Measurements from ENCODE around the gene RNU1-1. TPM values are rescaled to one million over a fixed set of nuclear protein-coding genes. Genes with fewer than 3 reads are reported as not detected.

RNU1-1 gene
- total and polyA plus RNA-seq, 10 of the 15 experiments (the other 5 are each of a cell fraction or from before 2014, with no cell fraction given) = under 0.01 to 20,946 (median 4.7) TPM; not detected in 2

DNA sequence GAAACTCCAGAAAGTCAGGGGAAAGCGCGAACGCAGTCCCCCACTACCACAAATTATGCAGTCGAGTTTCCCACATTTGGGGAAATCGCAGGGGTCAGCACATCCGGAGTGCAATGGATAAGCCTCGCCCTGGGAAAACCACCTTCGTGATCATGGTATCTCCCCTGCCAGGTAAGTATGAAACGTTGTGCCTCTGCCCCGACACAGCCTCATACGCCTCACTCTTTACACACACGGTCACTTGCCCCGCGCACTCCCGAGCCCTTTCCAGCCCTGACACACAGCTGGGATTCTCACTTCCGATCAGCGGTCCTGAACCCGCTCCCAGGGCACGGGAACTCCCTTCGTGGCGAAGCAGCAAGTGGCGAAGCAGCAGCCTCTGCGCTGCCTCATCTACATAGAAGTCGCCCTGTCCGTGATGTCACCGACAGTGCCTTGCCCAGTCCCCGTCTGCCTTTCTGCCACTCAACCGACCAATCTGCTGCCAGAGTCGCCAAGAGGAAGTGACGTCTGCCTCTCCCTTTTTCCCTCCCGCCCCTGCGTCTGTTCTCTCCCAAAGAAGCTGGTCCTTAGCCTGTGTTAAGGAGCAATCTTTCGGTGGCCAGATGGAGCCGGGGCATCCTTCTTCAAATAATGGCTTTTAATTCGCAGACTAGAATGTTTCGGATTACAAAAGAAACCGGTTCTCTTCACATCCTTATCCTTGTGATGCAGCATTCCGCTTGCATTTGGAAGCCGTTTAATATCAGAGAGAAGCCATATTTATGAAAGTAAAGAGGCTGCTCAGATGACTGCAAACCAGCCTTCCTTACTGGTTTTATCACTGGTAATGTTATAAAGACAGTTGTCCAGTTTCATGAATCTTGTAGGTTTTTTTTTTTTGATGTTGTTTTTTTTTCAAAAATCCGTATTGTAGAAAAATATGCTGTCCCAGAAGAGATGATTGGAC, at the start of gene RNU1-1 (continued):
- TF ChIP-seq, protein P1, sequence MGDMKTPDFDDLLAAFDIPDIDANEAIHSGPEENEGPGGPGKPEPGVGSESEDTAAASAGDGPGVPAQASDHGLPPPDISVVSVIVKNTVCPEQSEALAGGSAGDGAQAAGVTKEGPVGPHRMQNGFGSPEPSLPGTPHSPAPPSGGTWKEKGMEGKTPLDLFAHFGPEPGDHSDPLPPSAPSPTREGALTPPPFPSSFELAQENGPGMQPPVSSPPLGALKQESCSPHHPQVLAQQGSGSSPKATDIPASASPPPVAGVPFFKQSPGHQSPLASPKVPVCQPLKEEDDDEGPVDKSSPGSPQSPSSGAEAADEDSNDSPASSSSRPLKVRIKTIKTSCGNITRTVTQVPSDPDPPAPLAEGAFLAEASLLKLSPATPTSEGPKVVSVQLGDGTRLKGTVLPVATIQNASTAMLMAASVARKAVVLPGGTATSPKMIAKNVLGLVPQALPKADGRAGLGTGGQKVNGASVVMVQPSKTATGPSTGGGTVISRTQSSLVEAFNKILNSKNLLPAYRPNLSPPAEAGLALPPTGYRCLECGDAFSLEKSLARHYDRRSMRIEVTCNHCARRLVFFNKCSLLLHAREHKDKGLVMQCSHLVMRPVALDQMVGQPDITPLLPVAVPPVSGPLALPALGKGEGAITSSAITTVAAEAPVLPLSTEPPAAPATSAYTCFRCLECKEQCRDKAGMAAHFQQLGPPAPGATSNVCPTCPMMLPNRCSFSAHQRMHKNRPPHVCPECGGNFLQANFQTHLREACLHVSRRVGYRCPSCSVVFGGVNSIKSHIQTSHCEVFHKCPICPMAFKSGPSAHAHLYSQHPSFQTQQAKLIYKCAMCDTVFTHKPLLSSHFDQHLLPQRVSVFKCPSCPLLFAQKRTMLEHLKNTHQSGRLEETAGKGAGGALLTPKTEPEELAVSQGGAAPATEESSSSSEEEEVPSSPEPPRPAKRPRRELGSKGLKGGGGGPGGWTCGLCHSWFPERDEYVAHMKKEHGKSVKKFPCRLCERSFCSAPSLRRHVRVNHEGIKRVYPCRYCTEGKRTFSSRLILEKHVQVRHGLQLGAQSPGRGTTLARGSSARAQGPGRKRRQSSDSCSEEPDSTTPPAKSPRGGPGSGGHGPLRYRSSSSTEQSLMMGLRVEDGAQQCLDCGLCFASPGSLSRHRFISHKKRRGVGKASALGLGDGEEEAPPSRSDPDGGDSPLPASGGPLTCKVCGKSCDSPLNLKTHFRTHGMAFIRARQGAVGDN (IDR thresholded peaks at IDR 0.05) = peak; percentile 92
- 0 out of 2 replicates have a peak, but pooled peaks have one; percentile 25 for TF ChIP-seq HCFC1 (IDR thresholded peaks at IDR 0.05; ENCODE audit: low read length)
- peak; percentile 80; the same call in 1 of the 3 replicates for TF ChIP-seq POU2F2 (IDR thresholded peaks at IDR 0.05; ENCODE audit: borderline replicate concordance, low read depth, low read length)
- TF ChIP-seq RELA (IDR thresholded peaks at IDR 0.05; ENCODE audit: borderline replicate concordance, partially characterized antibody) = peak; percentile 66
- TF ChIP-seq CREB1 (IDR thresholded peaks at IDR 0.05; ENCODE audit: low read depth) = peak; percentile 53
- peak; percentile 42 for TF ChIP-seq SP1 (IDR thresholded peaks at IDR 0.05; ENCODE audit: low read depth, low read length)
- peak; percentile 94 for TF ChIP-seq TARDBP (IDR thresholded peaks at IDR 0.05; ENCODE audit: borderline replicate concordance)
- 0 out of 2 replicates have a peak, but pooled peaks have one; percentile 52 for TF ChIP-seq LARP7 (IDR thresholded peaks at IDR 0.05)
- TF ChIP-seq TCF12 (IDR thresholded peaks at IDR 0.05; ENCODE audit: low read depth, low read length) = peak; percentile 51
- peak; percentile 99 for TF ChIP-seq ZBED1 (IDR thresholded peaks at IDR 0.05; ENCODE audit: borderline replicate concordance)
- peak; percentile 59; the same call in 1 of the 2 replicates for TF ChIP-seq PAX5 (IDR thresholded peaks at IDR 0.05; ENCODE audit: borderline replicate concordance, low read depth, low read length)
- TF ChIP-seq POLR2A (IDR thresholded peaks at IDR 0.05; ENCODE audit: low read depth, low read length) = peak; percentile 46; the same call in 1 of the 2 replicates
- TF ChIP-seq, protein P2, sequence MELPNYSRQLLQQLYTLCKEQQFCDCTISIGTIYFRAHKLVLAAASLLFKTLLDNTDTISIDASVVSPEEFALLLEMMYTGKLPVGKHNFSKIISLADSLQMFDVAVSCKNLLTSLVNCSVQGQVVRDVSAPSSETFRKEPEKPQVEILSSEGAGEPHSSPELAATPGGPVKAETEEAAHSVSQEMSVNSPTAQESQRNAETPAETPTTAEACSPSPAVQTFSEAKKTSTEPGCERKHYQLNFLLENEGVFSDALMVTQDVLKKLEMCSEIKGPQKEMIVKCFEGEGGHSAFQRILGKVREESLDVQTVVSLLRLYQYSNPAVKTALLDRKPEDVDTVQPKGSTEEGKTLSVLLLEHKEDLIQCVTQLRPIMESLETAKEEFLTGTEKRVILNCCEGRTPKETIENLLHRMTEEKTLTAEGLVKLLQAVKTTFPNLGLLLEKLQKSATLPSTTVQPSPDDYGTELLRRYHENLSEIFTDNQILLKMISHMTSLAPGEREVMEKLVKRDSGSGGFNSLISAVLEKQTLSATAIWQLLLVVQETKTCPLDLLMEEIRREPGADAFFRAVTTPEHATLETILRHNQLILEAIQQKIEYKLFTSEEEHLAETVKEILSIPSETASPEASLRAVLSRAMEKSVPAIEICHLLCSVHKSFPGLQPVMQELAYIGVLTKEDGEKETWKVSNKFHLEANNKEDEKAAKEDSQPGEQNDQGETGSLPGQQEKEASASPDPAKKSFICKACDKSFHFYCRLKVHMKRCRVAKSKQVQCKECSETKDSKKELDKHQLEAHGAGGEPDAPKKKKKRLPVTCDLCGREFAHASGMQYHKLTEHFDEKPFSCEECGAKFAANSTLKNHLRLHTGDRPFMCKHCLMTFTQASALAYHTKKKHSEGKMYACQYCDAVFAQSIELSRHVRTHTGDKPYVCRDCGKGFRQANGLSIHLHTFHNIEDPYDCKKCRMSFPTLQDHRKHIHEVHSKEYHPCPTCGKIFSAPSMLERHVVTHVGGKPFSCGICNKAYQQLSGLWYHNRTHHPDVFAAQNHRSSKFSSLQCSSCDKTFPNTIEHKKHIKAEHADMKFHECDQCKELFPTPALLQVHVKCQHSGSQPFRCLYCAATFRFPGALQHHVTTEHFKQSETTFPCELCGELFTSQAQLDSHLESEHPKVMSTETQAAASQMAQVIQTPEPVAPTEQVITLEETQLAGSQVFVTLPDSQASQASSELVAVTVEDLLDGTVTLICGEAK (IDR thresholded peaks at IDR 0.05; ENCODE audit: borderline replicate concordance) = peak; percentile 68
- peak; percentile 94 for TF ChIP-seq POLR2AphosphoS2 (IDR thresholded peaks at IDR 0.05; ENCODE audit: low read depth, low read length)
- TF ChIP-seq SMAD5 (IDR thresholded peaks at IDR 0.05; ENCODE audit: low read depth) = peak; percentile 99
- TF ChIP-seq RELB (IDR thresholded peaks at IDR 0.05; ENCODE audit: low read depth) = 0 out of 2 replicates have a peak, but pooled peaks have one; percentile 32
- TF ChIP-seq BMI1 (IDR thresholded peaks at IDR 0.05; ENCODE audit: borderline replicate concordance) = 0 out of 2 replicates have a peak, but pooled peaks have one; percentile 5
- TF ChIP-seq CREM (IDR thresholded peaks at IDR 0.05; ENCODE audit: low read depth) = peak; percentile 82; the same call in 1 of the 2 replicates
- TF ChIP-seq EGR1 (IDR thresholded peaks at IDR 0.05; ENCODE audit: borderline replicate concordance in 1 of 2, low read depth in 2 of 2, low read length in 2 of 2) = peak; percentile 21 to 42; a peak in 2 of 3 replicates
- peak; percentile 71 for TF ChIP-seq GABPA (IDR thresholded peaks at IDR 0.05; ENCODE audit: low read depth)
- TF ChIP-seq ESRRA (IDR thresholded peaks at IDR 0.05; ENCODE audit: low read length) = 0 out of 2 replicates have a peak, but pooled peaks have one; percentile 32

Data from GM12878 (cell line).